CD4-positive, alpha-beta memory T cell (primary cell): ENCODE measurements around the gene SLC47A1. TPM values are rescaled to one million over a fixed set of nuclear protein-coding genes. Genes with fewer than 3 reads are reported as not detected.
"Not testable (repeated sequence)": the region's sequence is repeated elsewhere in the genome, so short reads cannot be mapped to it uniquely, and the experiment has no call there.

Experiments
- CTCF ChIA-PET: fragments of 350-600 bp; sonication (Branson Sonifier 250); formaldehyde crosslinking; loops from one replicate; lab custom pipeline; 2021; ENCODE audit warnings: inconsistent platforms; ENCODE audit not compliant: partially characterized antibody; lab: Charles Lee
- POLR2A ChIA-PET: fragments of 350-600 bp; sonication (Branson Sonifier 250); formaldehyde crosslinking; loops from one replicate; lab custom pipeline; 2021; ENCODE audit not compliant: partially characterized antibody; lab: Charles Lee
- DNase-seq, 5 donors: peaks; one replicate each; pipeline versions ENCODE4 v3.0.0 to v3.0.0-alpha.2; 2020 to 2022; ENCODE audit warnings: mixed read lengths in 1 of 5
- H3K27ac ChIP-seq: one replicate; pipeline ENCODE4 v1.7.0; 2013; ENCODE audit warnings: low read depth, low read length
- H3K27me3 ChIP-seq: 2 replicates; pipeline ENCODE4 v1.7.0; 2013; ENCODE audit warnings: mild to moderate bottlenecking, low read length, moderate library complexity; ENCODE audit not compliant: insufficient read depth
- H3K36me3 ChIP-seq: 2 replicates; pipeline ENCODE4 v1.7.0; 2013; ENCODE audit warnings: mild to moderate bottlenecking, low read length, moderate library complexity; ENCODE audit not compliant: insufficient read depth
- H3K4me1 ChIP-seq: 2 replicates; pipeline ENCODE4 v1.7.0; 2013; ENCODE audit warnings: mild to moderate bottlenecking, low read length, moderate library complexity; ENCODE audit not compliant: insufficient read depth
- H3K4me3 ChIP-seq, 2 donors: one replicate each; pipeline ENCODE4 v1.7.0; 2013; ENCODE audit warnings: low read length in 2 of 2, mild to moderate bottlenecking in 1 of 2
- H3K9me3 ChIP-seq, 2 donors: one replicate each; pipeline ENCODE4 v1.7.0; 2013; ENCODE audit warnings: low read length in 2 of 2, control low read depth in 1 of 2; ENCODE audit not compliant: control insufficient read depth in 1 of 2
- H3K27ac Mint-ChIP-seq, 7 donors: one replicate each; pipeline ENCODE4 v1.8.0; 2020 to 2021; ENCODE audit warnings: mixed read lengths in 7 of 7, mild to moderate bottlenecking in 6 of 7, inconsistent platforms in 3 of 7, moderate library complexity in 3 of 7
- H3K27me3 Mint-ChIP-seq, 2 donors: one replicate each; pipeline ENCODE4 v1.8.0; 2020 to 2021; ENCODE audit warnings: mixed read lengths in 2 of 2
- H3K36me3 Mint-ChIP-seq, 2 donors: one replicate each; pipeline ENCODE4 v1.8.0; 2020 to 2021; ENCODE audit warnings: mixed read lengths in 2 of 2, inconsistent platforms in 1 of 2, mild to moderate bottlenecking in 1 of 2
- H3K4me1 Mint-ChIP-seq, 4 donors: one replicate each; pipeline ENCODE4 v1.8.0; 2020 to 2021; ENCODE audit warnings: mixed read lengths in 4 of 4, mild to moderate bottlenecking in 1 of 4
- H3K4me3 Mint-ChIP-seq, 8 donors: one replicate each; pipeline ENCODE4 v1.8.0; 2020 to 2021; ENCODE audit warnings: mixed read lengths in 8 of 8, mild to moderate bottlenecking in 7 of 8, moderate library complexity in 6 of 8, inconsistent platforms in 3 of 8
- H3K9me3 Mint-ChIP-seq, 8 donors: one replicate each; pipeline ENCODE4 v1.8.0; 2020 to 2021; ENCODE audit warnings: mixed read lengths in 8 of 8, mild to moderate bottlenecking in 5 of 8, inconsistent platforms in 3 of 8, moderate library complexity in 1 of 8
- intact Hi-C: fragments of 100-400 bp; cut with micrococcal nuclease; formaldehyde crosslinking; loops from one replicate; pipeline ENCODE4 v1.15.1; 2023
- polyA plus RNA-seq, 2 donors: library from polyadenylated mRNA; unstranded; fragments of 300-500 nt; fragmentation: Illumina TruSeq; gene quantifications; one replicate each; pipeline ENCODE4 v1.2.3, GENCODE V29; 2021
- total RNA-seq, 2 experiments: library from RNA; stranded (reverse); gene quantifications; one replicate each; pipeline ENCODE4 v1.2.3, GENCODE V29; 2021

Gene SLC47A1
- total and polyA plus RNA-seq, 4 experiments from 2014 or later = 0.25 TPM; not detected in 3

DNA sequence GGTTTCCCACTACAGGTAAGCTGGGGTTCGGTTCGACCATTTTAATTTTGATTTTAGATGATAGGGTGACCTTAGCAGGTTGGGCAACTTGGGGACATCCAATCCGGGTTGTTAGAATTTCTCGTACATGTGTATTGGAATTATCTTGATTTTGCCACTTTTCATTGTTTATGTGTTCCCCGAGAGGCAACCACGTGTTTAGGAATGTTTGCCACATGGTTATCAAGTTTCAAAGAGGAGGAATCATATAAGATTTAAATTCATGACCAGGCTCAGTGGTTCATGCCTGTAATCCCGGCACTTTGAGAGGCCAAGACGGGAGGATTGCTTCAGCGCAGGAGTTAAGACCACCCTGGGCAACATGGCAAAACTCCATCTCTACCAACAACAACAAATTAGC lies 10.0 kb upstream of the SLC47A1 start:
- Histone ChIP-seq H3K4me3 (no peak overlapping the region), H3K36me3 (no peaks in the 10 kb centered on the region), H3K27ac (no peak overlapping the region), H3K9me3 (no peaks in the 10 kb centered on the region), H3K27me3 (no peaks in the 10 kb centered on the region), H3K4me1 (no peaks in the 10 kb centered on the region)
- Mint-ChIP-seq H3K27ac (no peak overlapping the region), H3K36me3 (no peaks in the 10 kb centered on the region), H3K9me3 (no peaks in the 10 kb centered on the region), H3K4me3 (no peak overlapping the region), H3K4me1 (no peaks in the 10 kb centered on the region), H3K27me3 (peaks cover 10% of the 10 kb centered on the region in 2 donors)
- POLR2A ChIA-PET = no interaction called here
- CTCF ChIA-PET = no interaction called here
- intact Hi-C loops = no loop called here
- no peak for DNase-seq

GRCh38 chr17:19526950-19527349 lies 6.7 kb upstream of the SLC47A1 start:
- DNase-seq, intact Hi-C loops, H3K4me3 Mint-ChIP-seq, H3K27ac Mint-ChIP-seq, H3K9me3 ChIP-seq, H3K36me3 Mint-ChIP-seq, H3K27ac ChIP-seq, H3K4me1 Mint-ChIP-seq, POLR2A ChIA-PET, H3K36me3 ChIP-seq, H3K4me3 ChIP-seq, H3K4me1 ChIP-seq, H3K9me3 Mint-ChIP-seq, H3K27me3 ChIP-seq: not testable (repeated sequence)
- CTCF ChIA-PET = interaction anchor here (0.9 to 1.5 kb wide), 5 partner anchors 10 to 240 kb away, joined by 3 to 4 read pairs (median 4); no protein-coding TSS in a partner anchor
- H3K27me3 Mint-ChIP-seq = peaks cover 17 to 18% of the 10 kb centered on the region in 2 donors

- peaks cover 23% of the 10 kb centered on the region for H3K27me3 ChIP-seq
- Mint-ChIP-seq H3K36me3 (no peaks in the 10 kb centered on the region), H3K9me3 (no peaks in the 10 kb centered on the region), H3K27me3 (peaks cover 30 to 38% of the 10 kb centered on the region in 2 donors), H3K27ac (peak overlapping the region in 1 of 7 donors; percentile 46), H3K4me1 (peaks cover 4 to 19% (median 12%) of the 10 kb centered on the region in 4 donors), H3K4me3 (peak overlapping the region in 6 of 8 donors; percentile 4 to 59 (median 30))
- intact Hi-C loops = no loop called here
- H3K4me3 ChIP-seq = no peak overlapping the region
- ChIA-PET CTCF (no interaction called here), POLR2A (no interaction called here)
- no peaks in the 10 kb centered on the region for H3K36me3 ChIP-seq
- no peaks in the 10 kb centered on the region for H3K9me3 ChIP-seq
- H3K27ac ChIP-seq = no peak overlapping the region
- peaks cover 7% of the 10 kb centered on the region for H3K4me1 ChIP-seq
- no peak for DNase-seq
Measured at GRCh38 chr17:19531780-19532501, 1.7 kb upstream of the SLC47A1 start.

GRCh38 chr17:19533036-19533717 lies 477 bp upstream of the SLC47A1 start:
- H3K9me3 ChIP-seq = no peaks in the 10 kb centered on the region
- ChIA-PET CTCF (no interaction called here), POLR2A (no interaction called here)
- Mint-ChIP-seq H3K4me1 (peaks cover 4 to 19% (median 12%) of the 10 kb centered on the region in 4 donors), H3K9me3 (no peaks in the 10 kb centered on the region), H3K4me3 (peak overlapping the region; percentile 13 to 75 (median 58)), H3K27ac (no peak overlapping the region), H3K27me3 (peaks cover 32 to 38% of the 10 kb centered on the region in 2 donors), H3K36me3 (no peaks in the 10 kb centered on the region)
- no peak overlapping the region for H3K4me3 ChIP-seq
- H3K27me3 ChIP-seq = peaks cover 27% of the 10 kb centered on the region
- intact Hi-C loops = no loop called here
- no peaks in the 10 kb centered on the region for H3K36me3 ChIP-seq
- no peak overlapping the region for H3K27ac ChIP-seq
- H3K4me1 ChIP-seq = peaks cover 7% of the 10 kb centered on the region
- no peak for DNase-seq

GRCh38 chr17:19534562-19535149 lies 1.0 kb downstream of the SLC47A1 start:
- intact Hi-C loops = no loop called here
- H3K4me3 ChIP-seq = no peak overlapping the region
- H3K27me3 Mint-ChIP-seq = peaks cover 27 to 35% of the 10 kb centered on the region in 2 donors
- no peaks in the 10 kb centered on the region for H3K9me3 Mint-ChIP-seq
- no peaks in the 10 kb centered on the region for H3K36me3 ChIP-seq
- peaks cover 27% of the 10 kb centered on the region for H3K27me3 ChIP-seq
- H3K27ac Mint-ChIP-seq = no peak overlapping the region
- H3K4me1 ChIP-seq = peaks cover 7% of the 10 kb centered on the region
- no peaks in the 10 kb centered on the region for H3K36me3 Mint-ChIP-seq
- ChIA-PET CTCF (no interaction called here), POLR2A (no interaction called here)
- no peaks in the 10 kb centered on the region for H3K9me3 ChIP-seq
- peaks cover 4 to 19% (median 12%) of the 10 kb centered on the region in 4 donors for H3K4me1 Mint-ChIP-seq
- DNase-seq = no peak
- no peak overlapping the region for H3K27ac ChIP-seq
- peak overlapping the region; percentile 50 to 82 (median 72) for H3K4me3 Mint-ChIP-seq

DNA sequence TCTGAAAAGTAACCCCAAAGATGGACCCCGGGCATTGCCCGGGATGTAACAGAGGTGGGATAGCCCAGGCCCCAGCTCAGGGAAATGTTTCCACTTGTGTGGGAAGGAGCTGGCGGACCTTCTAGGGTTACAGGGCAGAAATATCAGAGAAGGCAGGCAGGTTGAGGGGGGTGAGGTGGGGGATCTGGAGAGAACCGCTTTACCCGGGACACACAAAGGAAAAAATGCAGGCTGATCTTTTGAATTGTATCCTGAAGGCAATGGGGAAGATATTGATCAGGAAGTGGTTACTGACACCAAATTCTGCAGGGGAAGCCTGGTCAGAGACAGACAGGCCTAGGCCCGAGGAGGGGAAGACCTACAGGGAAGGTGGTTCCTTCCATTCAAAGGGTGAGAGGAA lies 3.5 kb downstream of the SLC47A1 start:
- Mint-ChIP-seq H3K27me3 (peaks cover 24 to 29% of the 10 kb centered on the region in 2 donors), H3K4me3 (no peak overlapping the region), H3K27ac (no peak overlapping the region), H3K9me3 (no peaks in the 10 kb centered on the region), H3K4me1 (peaks cover 4 to 17% (median 11%) of the 10 kb centered on the region in 4 donors), H3K36me3 (no peaks in the 10 kb centered on the region)
- H3K4me1 ChIP-seq = peaks cover 7% of the 10 kb centered on the region
- POLR2A ChIA-PET = no interaction called here
- no peak overlapping the region for H3K4me3 ChIP-seq
- CTCF ChIA-PET = no interaction called here
- no peaks in the 10 kb centered on the region for H3K9me3 ChIP-seq
- no peaks in the 10 kb centered on the region for H3K36me3 ChIP-seq
- intact Hi-C loops = no loop called here
- peaks cover 21% of the 10 kb centered on the region for H3K27me3 ChIP-seq
- no peak for DNase-seq
- H3K27ac ChIP-seq = no peak overlapping the region
